Posterior vena cava (tissue), 2 donors: Measurements from ENCODE around the gene HSD3B7. TPM values are rescaled to one million over a fixed set of nuclear protein-coding genes. Genes with fewer than 3 reads are reported as not detected.
"Not testable (repeated sequence)": the region's sequence is repeated elsewhere in the genome, so short reads cannot be mapped to it uniquely, and the experiment has no call there.

ENCODE experiments used
- DNase-seq: peaks from one replicate; pipeline ENCODE4 v3.0.0-alpha.2; 2020; ENCODE audit warnings: low spot score
- intact Hi-C, 2 donors: fragments of 100-400 bp; cut with DNase I; formaldehyde crosslinking; loops; one replicate each; pipeline versions ENCODE4 v1.14.1 to v1.14.2; 2022 to 2023
- total RNA-seq, 2 donors: library from RNA; stranded (reverse); fragmentation: NEBNext Ultra II Directional; extraction: Animal tissue kit (Norgen Biotek cat#: 25700); gene quantifications; one replicate each; pipeline ENCODE4 v1.2.1, GENCODE V29; 2021
- donor health status: DM: yes; HTN: yes; CAD: no.
- donor health status: DM: yes; HTN: yes; CAD: no.

HSD3B7 gene
- total RNA-seq, 2 donors from 2014 or later = 38.5 to 39.2 TPM

GRCh38 chr16:31008551-31008950 lies 23.5 kb downstream of the HSD3B7 start:
- intact Hi-C loops = no loop called here
- DNase-seq = no peak

- intact Hi-C loops = no loop called here
- DNase-seq = no peak
These were observed 24.1 kb downstream of the HSD3B7 start for GRCh38 chr16:31009120-31009519.

GRCh38 chr16:31009894-31010584 lies 25.0 kb downstream of the HSD3B7 start:
- intact Hi-C loops = no loop called here
- no peak for DNase-seq

- intact Hi-C loops = no loop called here
- DNase-seq = no peak
These were observed 25.7 kb downstream of the HSD3B7 start, which contains the start of gene STX1B for GRCh38 chr16:31010585-31011325. TSS of gene STX1B (minus strand) at chr16:31010638. CDS start at chr16:31010396, 242 bp downstream.

- DNase-seq, intact Hi-C loops: not testable (repeated sequence)
These were observed 26.8 kb downstream of the HSD3B7 start for GRCh38 chr16:31011815-31012214.

- intact Hi-C loops, DNase-seq: not testable (repeated sequence)
These were observed 28.3 kb downstream of the HSD3B7 start for GRCh38 chr16:31013292-31013691.

- no peak for DNase-seq
- intact Hi-C loops = no loop called here
These were observed 31.0 kb downstream of the HSD3B7 start for GRCh38 chr16:31016018-31016417.

- intact Hi-C loops, DNase-seq: not testable (repeated sequence)
These were observed 32.7 kb downstream of the HSD3B7 start for GRCh38 chr16:31017756-31018155.

- intact Hi-C loops = no loop called here
These were observed 35.5 kb downstream of the HSD3B7 start for GRCh38 chr16:31020536-31020935.

GRCh38 chr16:31022544-31023251 lies 37.7 kb downstream of the HSD3B7 start:
- no peak for DNase-seq
- intact Hi-C loops = no loop called here

More at GRCh38 chr16:31020536-31020935, 35.5 kb downstream of the HSD3B7 start:
- DNase-seq = no peak

- no peak for DNase-seq
- intact Hi-C loops = no loop called here
These were observed 38.2 kb downstream of the HSD3B7 start for GRCh38 chr16:31023252-31023602.

- no peak for DNase-seq
- intact Hi-C loops = no loop called here
These were observed 38.7 kb downstream of the HSD3B7 start for GRCh38 chr16:31023627-31024226.

- intact Hi-C loops = no loop called here
- no peak for DNase-seq
These were observed 40.3 kb downstream of the HSD3B7 start for GRCh38 chr16:31025339-31025738.

- intact Hi-C loops = no loop called here
- no peak for DNase-seq
These were observed 44.3 kb downstream of the HSD3B7 start for GRCh38 chr16:31029272-31029671.

- intact Hi-C loops = loop anchor here in 1 of 2 donors (5.0 kb wide), 1 partner anchor 34 kb away; no protein-coding TSS in a partner anchor
- no peak for DNase-seq
These were observed 46.3 kb downstream of the HSD3B7 start for GRCh38 chr16:31031276-31031675.

- peak; percentile 100 for DNase-seq
- intact Hi-C loops = loop anchor here in 1 of 2 donors (5.0 kb wide), 1 partner anchor 36 kb away; no protein-coding TSS in a partner anchor
These were observed 48.0 kb downstream of the HSD3B7 start, which contains the start of gene STX4 for GRCh38 chr16:31032736-31033708. TSS of gene STX4 (plus strand) at chr16:31033558. CDS start at chr16:31033806, 248 bp downstream.

GRCh38 chr16:31033709-31034492 lies 48.9 kb downstream of the HSD3B7 start:
- intact Hi-C loops = loop anchor here in 1 of 2 donors (5.0 kb wide), 1 partner anchor 37 kb away; no protein-coding TSS in a partner anchor
- DNase-seq = peak; percentile 97
